Activated naive CD8-positive, alpha-beta T cell treated with anti-CD3 and anti-CD28 coated beads for 36 hours (primary cell): Measurements from ENCODE around the gene DNAH10. TPM values are rescaled to one million over a fixed set of nuclear protein-coding genes. Genes with fewer than 3 reads are reported as not detected.
"Not testable (repeated sequence)": the region's sequence is repeated elsewhere in the genome, so short reads cannot be mapped to it uniquely, and the experiment has no call there.

Experiments
- DNase-seq: peaks from one replicate; pipeline ENCODE4 v3.0.0; 2021
- H3K27ac Mint-ChIP-seq: one replicate; pipeline ENCODE4 v1.8.0; 2022; ENCODE audit warnings: mild to moderate bottlenecking, moderate library complexity, mixed read lengths
- H3K27me3 Mint-ChIP-seq: one replicate; pipeline ENCODE4 v1.8.0; 2022; ENCODE audit warnings: mild to moderate bottlenecking, mixed read lengths
- H3K36me3 Mint-ChIP-seq: one replicate; pipeline ENCODE4 v1.8.0; 2021; ENCODE audit warnings: mild to moderate bottlenecking, mixed read lengths
- H3K4me1 Mint-ChIP-seq: one replicate; pipeline ENCODE4 v1.8.0; 2021; ENCODE audit warnings: mixed read lengths
- H3K4me3 Mint-ChIP-seq: one replicate; pipeline ENCODE4 v1.8.0; 2022; ENCODE audit warnings: mild to moderate bottlenecking, moderate library complexity, mixed read lengths
- H3K9me3 Mint-ChIP-seq: one replicate; pipeline ENCODE4 v1.8.0; 2022; ENCODE audit warnings: mixed read lengths
- total RNA-seq, 2 experiments: library from RNA; stranded (reverse); gene quantifications; one replicate each; pipeline ENCODE4 v1.2.3, GENCODE V29; 2021

DNAH10 gene
- total RNA-seq, 2 experiments from 2014 or later = 0.06 to 0.22 TPM

DNA sequence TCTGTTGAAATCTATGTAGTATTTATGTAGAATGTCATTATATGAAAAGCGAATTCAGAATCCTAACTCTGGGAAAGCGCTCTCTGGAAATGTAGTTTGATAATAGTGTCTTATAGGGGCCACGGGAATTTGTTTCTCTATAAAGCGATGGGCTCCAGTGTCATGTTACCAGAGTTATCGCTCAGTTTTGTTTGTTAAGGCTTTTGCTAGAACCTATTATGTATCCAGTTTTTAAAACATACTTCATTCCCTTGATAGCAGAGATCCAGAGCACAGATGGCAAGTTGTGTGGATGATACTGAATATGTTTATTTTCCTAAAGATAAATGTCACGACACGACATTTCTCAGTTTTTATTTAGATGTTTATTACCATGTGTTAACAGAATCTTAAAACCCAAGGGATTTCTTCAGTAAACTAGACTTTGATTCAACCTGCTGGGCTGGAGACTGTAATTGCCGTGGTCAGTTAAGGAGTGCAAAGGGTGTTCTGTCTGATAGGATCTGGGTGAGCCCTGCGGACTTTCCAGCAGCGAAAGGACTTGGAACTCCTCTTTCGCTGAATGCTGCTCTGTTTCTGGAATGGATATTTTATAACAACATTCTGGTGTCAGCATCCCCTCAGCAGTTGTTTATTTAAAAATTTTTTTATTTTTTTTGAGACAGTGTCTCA lies 1.7 kb upstream of the DNAH10 start:
- no peak overlapping the region for H3K27ac Mint-ChIP-seq
- no peak for DNase-seq
- H3K27me3 Mint-ChIP-seq = peaks cover 3% of the 10 kb centered on the region
- H3K4me1 Mint-ChIP-seq = peaks cover 5% of the 10 kb centered on the region
- no peaks in the 10 kb centered on the region for H3K36me3 Mint-ChIP-seq
- no peaks in the 10 kb centered on the region for H3K9me3 Mint-ChIP-seq
- H3K4me3 Mint-ChIP-seq = no peak overlapping the region

DNA sequence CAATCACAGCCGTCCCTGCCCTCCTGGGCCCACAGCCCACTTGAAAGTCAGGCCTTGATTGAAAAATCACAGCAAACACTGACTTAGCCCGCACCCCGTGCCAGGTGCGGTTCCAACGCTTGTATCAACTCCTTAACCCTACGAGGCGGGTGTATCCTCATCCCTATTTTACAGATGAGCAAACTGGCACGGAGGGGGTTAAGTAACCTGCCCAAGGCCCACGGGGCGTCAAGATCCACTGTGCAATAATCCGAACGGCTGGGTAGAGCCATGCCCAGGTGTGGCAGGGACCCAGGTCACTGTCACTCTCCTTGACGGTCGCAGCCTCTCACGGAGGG lies 583 bp downstream of the DNAH10 start:
- peaks cover 10% of the 10 kb centered on the region for H3K4me1 Mint-ChIP-seq
- no peak overlapping the region for H3K27ac Mint-ChIP-seq
- DNase-seq = no peak
- peak overlapping the region; percentile 73 for H3K4me3 Mint-ChIP-seq
- no peaks in the 10 kb centered on the region for H3K36me3 Mint-ChIP-seq
- no peaks in the 10 kb centered on the region for H3K9me3 Mint-ChIP-seq
- peaks cover 8% of the 10 kb centered on the region for H3K27me3 Mint-ChIP-seq

DNA sequence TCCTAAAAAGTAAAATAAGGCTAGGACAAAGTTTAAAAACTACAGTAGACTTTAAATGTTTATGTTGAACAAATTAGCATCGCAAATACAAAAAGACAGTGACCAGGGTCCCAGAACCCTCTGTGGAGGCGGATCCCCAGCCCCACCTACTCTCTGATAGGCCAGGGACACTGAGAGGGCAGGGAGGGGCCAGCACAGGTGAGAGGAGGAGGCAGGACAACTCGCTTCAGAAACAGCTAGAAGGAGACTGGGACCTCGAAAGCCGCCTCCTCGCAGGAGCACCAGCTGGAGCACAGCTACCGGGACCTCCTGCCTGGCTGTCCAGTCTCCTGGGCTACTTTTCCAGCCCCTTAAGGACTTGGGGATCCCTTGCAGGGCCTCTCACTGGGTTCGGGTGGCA lies 992 bp downstream of the DNAH10 start:
- no peaks in the 10 kb centered on the region for H3K36me3 Mint-ChIP-seq
- no peak for DNase-seq
- H3K27ac Mint-ChIP-seq = no peak overlapping the region
- no peaks in the 10 kb centered on the region for H3K9me3 Mint-ChIP-seq
- H3K27me3 Mint-ChIP-seq = peaks cover 10% of the 10 kb centered on the region
- H3K4me3 Mint-ChIP-seq = no peak overlapping the region
- peaks cover 13% of the 10 kb centered on the region for H3K4me1 Mint-ChIP-seq

DNA sequence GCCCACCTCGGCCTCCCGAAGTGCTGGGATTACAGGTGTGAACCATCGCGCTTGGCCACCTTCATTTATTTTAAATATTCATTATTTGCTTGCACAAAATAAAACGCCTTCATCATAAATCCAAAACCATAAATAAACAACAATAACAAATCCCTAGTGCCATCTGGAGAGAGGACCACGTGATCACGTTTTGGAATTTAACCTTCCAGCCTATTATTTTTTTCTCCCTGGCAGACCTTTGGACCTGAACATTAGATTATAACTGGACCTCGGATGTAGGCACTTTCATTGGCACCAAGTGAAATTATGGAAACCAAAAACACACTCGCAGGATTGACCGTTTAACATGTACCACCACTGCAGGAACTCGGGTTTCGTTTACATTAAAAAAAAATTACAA lies 2.0 kb downstream of the DNAH10 start:
- no peaks in the 10 kb centered on the region for H3K36me3 Mint-ChIP-seq
- H3K9me3 Mint-ChIP-seq = no peaks in the 10 kb centered on the region
- peaks cover 13% of the 10 kb centered on the region for H3K4me1 Mint-ChIP-seq
- DNase-seq = no peak
- no peak overlapping the region for H3K4me3 Mint-ChIP-seq
- H3K27ac Mint-ChIP-seq = no peak overlapping the region
- H3K27me3 Mint-ChIP-seq = peaks cover 10% of the 10 kb centered on the region

DNA sequence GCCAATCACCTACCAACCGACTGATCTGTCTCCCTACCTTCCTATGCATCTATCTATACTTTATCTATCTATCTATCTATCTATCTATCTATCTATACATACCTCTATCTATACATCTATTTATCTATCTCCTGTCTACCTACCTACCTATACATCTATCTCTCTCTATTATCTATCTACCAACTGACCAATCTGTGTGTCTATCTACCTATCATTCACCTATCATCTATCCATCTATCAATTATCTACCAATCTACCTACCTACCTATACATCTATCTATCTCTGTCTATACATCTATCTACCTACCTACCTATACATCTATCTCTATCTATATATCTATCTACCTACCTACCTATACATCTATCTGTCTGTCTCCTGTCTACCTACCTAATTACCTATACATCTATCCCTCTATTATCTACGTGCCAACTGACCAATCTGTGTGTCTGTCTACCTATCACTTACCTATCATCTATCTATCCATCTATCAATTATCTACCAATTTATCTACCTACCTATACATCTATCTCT lies 3.5 kb downstream of the DNAH10 start:
- H3K36me3 Mint-ChIP-seq = no peaks in the 10 kb centered on the region
- no peak overlapping the region for H3K4me3 Mint-ChIP-seq
- H3K9me3 Mint-ChIP-seq = no peaks in the 10 kb centered on the region
- H3K27ac Mint-ChIP-seq = no peak overlapping the region
- no peak for DNase-seq
- peaks cover 10% of the 10 kb centered on the region for H3K27me3 Mint-ChIP-seq
- H3K4me1 Mint-ChIP-seq = peaks cover 13% of the 10 kb centered on the region

DNA sequence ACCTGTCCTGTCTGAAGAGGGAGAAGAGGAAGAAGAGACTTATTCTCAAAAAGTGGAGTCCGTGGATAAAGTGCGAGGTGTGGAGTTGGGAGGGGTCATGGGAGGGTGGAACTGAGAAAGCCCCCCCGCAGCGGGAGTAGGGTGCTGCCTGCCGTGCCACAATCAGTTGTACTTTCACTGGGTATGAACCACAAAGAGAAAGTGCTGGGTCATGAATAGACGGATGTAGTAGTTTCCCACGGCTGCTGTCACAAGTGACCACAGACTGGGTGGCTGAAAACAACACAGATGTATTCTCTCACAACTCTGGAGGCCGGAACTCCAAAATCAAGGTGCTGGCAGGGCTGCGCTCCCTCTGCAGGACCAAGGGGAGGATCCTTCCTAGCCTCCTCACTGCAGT lies 5.5 kb downstream of the DNAH10 start:
- Mint-ChIP-seq H3K27me3 (peaks cover 10% of the 10 kb centered on the region), H3K9me3 (no peaks in the 10 kb centered on the region), H3K36me3 (no peaks in the 10 kb centered on the region), H3K4me1 (peaks cover 8% of the 10 kb centered on the region), H3K4me3 (no peak overlapping the region), H3K27ac (no peak overlapping the region)
- peak; percentile 28 for DNase-seq

DNA sequence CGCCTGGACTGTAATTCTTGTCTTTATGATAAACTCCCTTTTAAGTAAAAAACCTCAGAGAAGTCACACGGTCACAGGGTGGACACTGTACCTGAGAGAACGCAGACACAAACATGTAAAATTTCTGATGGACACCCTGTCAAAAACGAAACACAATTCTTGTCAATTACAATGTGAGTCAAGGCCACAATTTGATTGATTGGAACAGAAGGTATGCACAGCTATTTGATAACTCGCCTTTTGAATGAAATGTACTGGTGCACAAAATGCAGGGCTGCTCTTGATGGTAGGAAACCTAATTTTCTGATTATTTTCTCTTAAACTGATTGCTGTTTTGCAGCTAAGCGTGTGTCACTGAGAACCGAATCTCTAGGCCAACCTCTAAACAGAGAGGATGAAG lies 9.2 kb downstream of the DNAH10 start:
- H3K36me3 Mint-ChIP-seq = no peaks in the 10 kb centered on the region
- no peak overlapping the region for H3K27ac Mint-ChIP-seq
- peaks cover 7% of the 10 kb centered on the region for H3K27me3 Mint-ChIP-seq
- H3K4me3 Mint-ChIP-seq = no peak overlapping the region
- H3K9me3 Mint-ChIP-seq = peaks cover 4% of the 10 kb centered on the region
- peaks cover 8% of the 10 kb centered on the region for H3K4me1 Mint-ChIP-seq
- DNase-seq = no peak

DNA sequence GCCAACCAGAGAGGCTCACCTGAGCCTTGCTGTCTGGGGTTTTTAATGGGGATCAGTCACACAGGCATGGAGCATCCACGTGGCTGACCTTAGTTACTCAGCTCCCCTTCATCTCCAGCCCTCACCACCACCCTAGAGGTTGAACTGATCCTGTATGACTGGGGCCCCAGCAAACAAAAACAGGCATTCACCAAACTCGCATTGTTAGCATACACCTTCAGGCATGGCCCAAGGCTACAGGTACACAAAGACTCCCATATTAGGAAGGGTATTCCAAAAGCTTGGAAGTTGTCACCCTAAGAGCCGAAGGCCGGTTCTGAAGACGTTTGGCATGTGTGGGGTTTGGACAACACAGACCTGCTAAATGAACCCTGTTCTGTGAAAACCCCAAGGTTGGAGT lies 10.0 kb downstream of the DNAH10 start:
- Mint-ChIP-seq H3K36me3 (no peaks in the 10 kb centered on the region), H3K9me3 (peaks cover 4% of the 10 kb centered on the region), H3K27me3 (peaks cover 7% of the 10 kb centered on the region), H3K4me3 (no peak overlapping the region), H3K4me1 (peaks cover 8% of the 10 kb centered on the region), H3K27ac (no peak overlapping the region)
- DNase-seq = no peak

DNA sequence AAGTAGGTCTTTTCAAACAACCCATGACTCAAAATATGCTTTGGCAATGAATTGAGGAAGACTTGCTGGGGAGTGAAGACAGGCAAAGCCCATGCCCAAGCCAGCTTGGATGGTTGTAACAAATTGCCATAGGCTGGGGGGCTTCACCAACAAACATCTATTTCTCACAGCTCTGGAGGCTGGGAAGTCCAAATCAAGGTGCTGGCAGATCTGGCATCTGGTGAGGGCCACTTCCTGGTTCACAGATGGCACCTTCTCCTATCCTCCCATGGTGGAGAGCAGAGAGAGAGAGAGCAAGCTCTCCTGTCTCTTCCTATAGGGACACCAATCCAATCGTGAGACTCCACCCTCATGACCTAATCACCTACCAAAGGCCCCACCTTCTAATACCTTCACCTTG lies 11.3 kb downstream of the DNAH10 start:
- Mint-ChIP-seq H3K4me1 (no peaks in the 10 kb centered on the region), H3K27me3 (no peaks in the 10 kb centered on the region)

DNA sequence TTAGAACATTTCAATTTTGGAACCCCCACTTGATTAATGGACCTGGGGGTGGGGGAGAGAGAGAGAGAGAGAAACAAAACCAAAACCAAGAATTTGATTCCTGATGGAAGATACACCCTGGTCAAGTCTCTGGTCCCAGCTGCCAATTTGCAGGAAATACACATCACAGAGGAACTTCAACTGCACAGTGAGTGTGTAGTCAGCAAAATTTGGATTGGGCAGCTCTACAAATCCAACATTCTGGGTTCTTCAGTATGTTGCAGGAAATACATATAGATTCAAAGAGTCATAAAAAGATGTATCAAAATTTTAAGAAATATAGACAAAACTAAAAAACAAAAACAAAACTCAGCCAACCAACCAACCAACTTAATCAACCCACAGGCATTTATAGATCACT lies 17.4 kb downstream of the DNAH10 start:
- Mint-ChIP-seq H3K4me1 (no peaks in the 10 kb centered on the region), H3K27me3 (no peaks in the 10 kb centered on the region), H3K9me3 (no peaks in the 10 kb centered on the region), H3K36me3 (no peaks in the 10 kb centered on the region), H3K4me3 (no peak overlapping the region), H3K27ac (no peak overlapping the region)
- no peak for DNase-seq

More for the DNA sequence above, 11.3 kb downstream of the DNAH10 start:
- H3K4me3 Mint-ChIP-seq = no peak overlapping the region
- H3K9me3 Mint-ChIP-seq = peaks cover 4% of the 10 kb centered on the region
- DNase-seq = no peak
- H3K36me3 Mint-ChIP-seq = no peaks in the 10 kb centered on the region
- H3K27ac Mint-ChIP-seq = no peak overlapping the region

DNA sequence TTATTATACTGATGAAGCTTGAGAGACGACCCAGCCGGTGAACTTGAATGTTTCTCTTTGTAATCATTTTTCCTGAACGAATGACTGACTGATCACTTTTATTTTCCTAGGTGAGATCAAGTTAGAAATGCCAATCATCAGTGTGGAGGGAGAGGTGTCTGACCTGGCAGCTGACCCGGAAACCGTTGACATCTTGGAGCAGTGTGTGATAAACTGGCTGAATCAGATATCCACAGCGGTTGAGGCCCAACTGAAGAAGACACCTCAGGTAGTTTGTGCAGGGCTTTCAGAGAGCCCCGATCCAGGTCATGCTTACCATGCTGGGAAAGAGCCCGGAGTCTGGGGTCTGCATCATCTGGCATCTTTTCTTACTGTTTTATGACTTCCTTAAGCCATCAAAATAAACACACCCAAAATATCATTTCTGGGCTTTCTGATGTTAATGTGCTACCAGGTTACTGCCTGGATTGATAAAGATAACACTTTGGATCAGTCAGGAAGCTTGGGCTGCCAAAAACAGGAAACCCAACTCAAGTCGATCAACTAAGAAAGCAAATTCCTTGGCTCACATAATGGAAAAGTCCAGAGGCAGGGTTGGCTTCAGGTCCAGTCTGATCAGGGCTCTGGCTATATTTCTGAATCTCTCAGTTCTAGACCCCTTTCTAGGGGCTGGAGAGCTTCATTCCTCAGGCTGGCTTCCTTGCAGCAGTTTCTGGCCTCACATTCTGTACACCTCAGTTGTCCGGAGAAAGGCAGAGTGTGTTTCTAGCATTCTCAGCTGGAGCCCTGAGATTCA lies 21.1 kb downstream of the DNAH10 start:
- Mint-ChIP-seq H3K36me3 (no peaks in the 10 kb centered on the region), H3K27ac (no peak overlapping the region), H3K9me3 (no peaks in the 10 kb centered on the region), H3K4me1 (no peaks in the 10 kb centered on the region), H3K4me3 (no peak overlapping the region), H3K27me3 (no peaks in the 10 kb centered on the region)
- DNase-seq = no peak

DNA sequence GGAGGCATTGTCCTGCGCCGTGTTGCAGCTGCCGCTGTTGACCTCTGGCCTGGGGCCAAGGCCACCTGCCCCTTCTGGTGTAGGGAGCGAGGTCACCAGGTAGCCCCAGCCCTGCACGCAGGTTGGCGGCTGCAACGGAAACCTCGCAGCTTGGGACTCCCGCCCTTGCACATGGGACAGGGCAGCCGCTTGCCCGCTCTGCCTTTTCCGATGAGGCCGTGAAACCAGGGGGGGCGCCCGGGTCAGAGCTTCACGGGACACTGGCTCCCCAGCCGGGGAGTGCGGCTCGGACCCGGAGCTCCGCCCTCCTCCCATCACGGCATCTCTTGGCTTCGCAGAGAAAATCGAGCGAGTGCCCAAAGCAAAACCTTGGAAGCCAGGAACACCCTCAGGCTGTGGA lies 25.4 kb downstream of the DNAH10 start:
- no peak overlapping the region for H3K4me3 Mint-ChIP-seq
- no peaks in the 10 kb centered on the region for H3K27me3 Mint-ChIP-seq
- no peak for DNase-seq
- H3K27ac Mint-ChIP-seq = no peak overlapping the region
- no peaks in the 10 kb centered on the region for H3K4me1 Mint-ChIP-seq
- no peaks in the 10 kb centered on the region for H3K36me3 Mint-ChIP-seq
- H3K9me3 Mint-ChIP-seq = peaks cover 5% of the 10 kb centered on the region

DNA sequence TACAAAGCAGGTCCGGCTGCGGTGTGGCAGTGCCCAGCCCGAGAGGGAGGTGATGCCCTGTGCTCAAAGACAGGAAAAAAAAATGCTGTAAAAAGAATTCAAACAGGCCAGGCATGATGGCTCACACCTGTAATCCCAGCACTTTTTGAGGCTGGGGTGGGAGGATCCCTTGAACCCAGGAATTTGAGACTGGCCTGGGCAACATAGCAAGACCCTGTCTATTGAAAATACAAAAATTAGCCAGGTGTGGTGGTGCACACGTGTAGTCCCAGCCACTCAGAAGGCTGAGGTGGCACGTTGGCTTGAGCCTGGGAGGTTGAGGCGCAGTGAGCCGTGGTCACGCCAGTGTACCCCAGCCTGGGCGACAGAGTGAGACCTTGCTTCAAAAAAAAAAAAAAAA lies 26.4 kb downstream of the DNAH10 start:
- Mint-ChIP-seq H3K4me1 (no peaks in the 10 kb centered on the region), H3K27me3 (no peaks in the 10 kb centered on the region), H3K27ac (no peak overlapping the region), H3K9me3 (peaks cover 5% of the 10 kb centered on the region), H3K36me3 (no peaks in the 10 kb centered on the region), H3K4me3 (no peak overlapping the region)
- DNase-seq = no peak

DNA sequence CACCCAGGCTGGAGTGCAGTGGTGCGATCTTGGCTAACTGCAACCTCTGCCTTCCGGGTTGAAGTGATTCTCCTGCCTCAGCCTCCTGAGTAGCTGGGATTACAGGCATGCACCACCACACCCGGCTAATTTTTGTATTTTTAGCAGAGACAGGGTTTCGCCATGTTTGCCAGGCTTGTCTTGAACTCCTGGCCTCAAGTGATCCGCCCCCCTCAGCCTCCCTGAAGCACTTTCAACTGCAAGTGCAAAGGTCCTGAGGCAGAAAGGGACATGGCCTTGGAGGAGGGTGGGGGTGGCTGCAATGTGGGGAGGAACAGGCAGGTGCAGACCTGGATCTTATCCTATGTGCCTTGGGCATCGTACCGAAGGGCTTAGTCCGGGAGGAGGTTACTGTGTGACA lies 27.3 kb downstream of the DNAH10 start:
- not testable (repeated sequence) for H3K4me1 Mint-ChIP-seq, H3K9me3 Mint-ChIP-seq, DNase-seq, H3K36me3 Mint-ChIP-seq, H3K4me3 Mint-ChIP-seq, H3K27ac Mint-ChIP-seq, H3K27me3 Mint-ChIP-seq

DNA sequence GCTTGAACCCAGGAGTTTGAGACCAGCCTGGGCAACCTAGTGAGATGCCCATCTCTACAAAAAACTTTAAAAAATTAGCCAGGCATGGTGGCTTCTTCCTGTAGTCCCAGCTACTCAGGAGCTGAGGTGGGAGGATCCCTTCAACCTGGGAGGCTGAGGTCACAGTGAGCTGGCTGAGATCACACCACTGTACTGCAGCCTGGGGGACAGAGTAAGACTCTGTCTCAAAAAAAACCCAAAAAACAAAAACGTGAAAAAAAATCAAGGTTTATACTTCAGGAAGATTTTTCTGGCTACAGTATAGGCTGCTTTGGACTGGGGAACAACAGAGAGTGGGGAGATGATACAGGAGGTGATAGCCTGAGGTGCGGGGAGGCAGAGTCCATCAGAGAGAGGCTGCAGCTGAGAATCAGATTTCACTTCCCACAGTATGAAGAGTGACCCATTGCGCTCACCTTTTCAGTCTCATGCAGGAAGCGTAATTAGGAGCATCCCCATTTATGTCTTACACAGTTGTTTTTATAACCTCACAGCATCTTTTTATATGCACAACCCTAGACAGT lies 28.9 kb downstream of the DNAH10 start:
- DNase-seq = no peak
- Mint-ChIP-seq H3K27ac (no peak overlapping the region), H3K27me3 (no peaks in the 10 kb centered on the region), H3K4me3 (no peak overlapping the region), H3K9me3 (peaks cover 5% of the 10 kb centered on the region), H3K36me3 (no peaks in the 10 kb centered on the region), H3K4me1 (no peaks in the 10 kb centered on the region)

DNA sequence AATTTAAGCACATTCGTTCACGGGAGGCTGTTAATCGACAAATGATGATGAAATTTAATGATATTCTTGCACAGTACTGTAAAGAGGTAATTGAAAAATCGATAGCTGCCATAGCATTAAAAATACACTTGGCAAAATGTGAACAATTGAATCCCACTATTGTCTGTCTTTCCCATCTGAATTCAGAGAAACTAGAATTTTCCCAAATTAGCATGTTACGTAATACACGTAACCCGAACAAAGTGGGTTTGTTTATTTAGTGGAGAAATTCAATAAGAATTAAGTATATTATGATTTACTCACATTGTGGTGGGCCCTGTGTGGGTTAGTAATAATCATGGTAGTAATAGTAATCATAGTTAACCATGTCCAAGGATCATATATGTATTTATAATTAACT lies 31.9 kb downstream of the DNAH10 start:
- no peaks in the 10 kb centered on the region for H3K4me1 Mint-ChIP-seq
- no peak for DNase-seq
- H3K27ac Mint-ChIP-seq = no peak overlapping the region
- peaks cover 5% of the 10 kb centered on the region for H3K9me3 Mint-ChIP-seq
- no peak overlapping the region for H3K4me3 Mint-ChIP-seq
- H3K27me3 Mint-ChIP-seq = no peaks in the 10 kb centered on the region
- no peaks in the 10 kb centered on the region for H3K36me3 Mint-ChIP-seq
